HEK293 (cell line): ENCODE data around the gene MGMT.

Source experiments
- FEZF1 ChIP-seq: fragments of 450-650 bp; formaldehyde crosslinking; IDR thresholded peaks from 2 replicates; pipeline ENCODE4 v1.5.1; 2016; ENCODE audit warnings: missing biosample characterization, missing genetic modification characterization
- GLIS1 ChIP-seq: fragments of 450-650 bp; formaldehyde crosslinking; IDR thresholded peaks from 2 replicates; pipeline ENCODE4 v1.5.1; 2016; ENCODE audit warnings: missing biosample characterization, missing genetic modification characterization
- INSM2 ChIP-seq: fragments of 450-650 bp; formaldehyde crosslinking; IDR thresholded peaks from 2 replicates; pipeline ENCODE4 v1.5.1; 2016; ENCODE audit warnings: missing biosample characterization, missing genetic modification characterization
- KLF9 ChIP-seq: fragments of 450-650 bp; formaldehyde crosslinking; IDR thresholded peaks from 2 replicates; pipeline ENCODE4 v1.5.1; 2016; ENCODE audit warnings: missing biosample characterization, missing genetic modification characterization, low read depth
- MEIS1 ChIP-seq: sonication (generic); formaldehyde crosslinking; IDR thresholded peaks from 2 replicates; pipeline ENCODE4 v1.8.1; 2022; ENCODE audit warnings: missing genetic modification reagents, mild to moderate bottlenecking, borderline replicate concordance
- MZF1 ChIP-seq: fragments of 450-650 bp; formaldehyde crosslinking; IDR thresholded peaks from 2 replicates; pipeline ENCODE4 v1.5.1; 2017; ENCODE audit warnings: missing biosample characterization, missing genetic modification characterization, borderline replicate concordance
- SCRT2 ChIP-seq: fragments of 450-650 bp; formaldehyde crosslinking; IDR thresholded peaks from 2 replicates; pipeline ENCODE4 v1.5.1; 2016; ENCODE audit warnings: missing biosample characterization, missing genetic modification characterization
- SP7 ChIP-seq: fragments of 450-650 bp; formaldehyde crosslinking; IDR thresholded peaks from 2 replicates; pipeline ENCODE4 v1.5.1; 2016; ENCODE audit warnings: missing biosample characterization, missing genetic modification characterization
- ZBTB26 ChIP-seq: fragments of 450-650 bp; formaldehyde crosslinking; optimal IDR thresholded peaks from 2 replicates; pipeline ENCODE3; 2016; ENCODE audit warnings: missing biosample characterization, mild to moderate bottlenecking, missing genetic modification characterization
- ZBTB44 ChIP-seq: fragments of 450-650 bp; IDR thresholded peaks from 2 replicates; pipeline ENCODE4 v1.5.1; 2018; ENCODE audit warnings: missing biosample characterization, mild to moderate bottlenecking, missing genetic modification characterization
- ZBTB8A ChIP-seq: fragments of 450-650 bp; formaldehyde crosslinking; IDR thresholded peaks from 2 replicates; pipeline ENCODE4 v1.5.1; 2016; ENCODE audit warnings: missing biosample characterization, missing genetic modification characterization
- ZIC2 ChIP-seq: fragments of 450-650 bp; formaldehyde crosslinking; IDR thresholded peaks from 2 replicates; pipeline ENCODE4 v1.5.1; 2016; ENCODE audit warnings: missing biosample characterization, missing genetic modification characterization
- ZNF148 ChIP-seq: fragments of 450-650 bp; formaldehyde crosslinking; IDR thresholded peaks from 2 replicates; pipeline ENCODE4 v1.5.0; 2017; ENCODE audit warnings: missing biosample characterization, missing genetic modification characterization, borderline replicate concordance
- ZNF16 ChIP-seq: fragments of 450-650 bp; formaldehyde crosslinking; IDR thresholded peaks from 2 replicates; pipeline ENCODE4 v1.5.1; 2016; ENCODE audit warnings: low read depth, missing biosample characterization, missing genetic modification characterization
- ZNF175 ChIP-seq: fragments of 450-650 bp; formaldehyde crosslinking; IDR thresholded peaks from 2 replicates; pipeline ENCODE4 v1.5.1; 2016; ENCODE audit warnings: missing biosample characterization, missing genetic modification characterization
- ZNF335 ChIP-seq: fragments of 450-650 bp; formaldehyde crosslinking; conservative IDR thresholded peaks from 2 replicates; pipeline ENCODE4 v1.5.1; 2016; ENCODE audit warnings: missing biosample characterization, missing genetic modification characterization
- ZNF366 ChIP-seq: fragments of 450-650 bp; formaldehyde crosslinking; conservative IDR thresholded peaks from 2 replicates; pipeline ENCODE4 v1.5.1; 2016; ENCODE audit warnings: missing biosample characterization, missing genetic modification characterization
- ZNF391 ChIP-seq: fragments of 450-650 bp; formaldehyde crosslinking; IDR thresholded peaks from 2 replicates; pipeline ENCODE4 v1.5.1; 2016; ENCODE audit warnings: low read depth, missing biosample characterization, missing genetic modification characterization, borderline replicate concordance
- ZNF394 ChIP-seq: fragments of 450-650 bp; formaldehyde crosslinking; IDR thresholded peaks from 2 replicates; pipeline ENCODE4 v1.5.1; 2016; ENCODE audit warnings: missing biosample characterization, missing genetic modification characterization, mild to moderate bottlenecking, moderate library complexity, borderline replicate concordance
- ZNF398 ChIP-seq: fragments of 450-650 bp; formaldehyde crosslinking; IDR thresholded peaks from 2 replicates; pipeline ENCODE4 v1.5.1; 2017; ENCODE audit warnings: missing biosample characterization, missing genetic modification characterization
- ZNF488 ChIP-seq: fragments of 450-650 bp; formaldehyde crosslinking; IDR thresholded peaks from 2 replicates; pipeline ENCODE4 v1.5.1; 2016; ENCODE audit warnings: missing biosample characterization, missing genetic modification characterization
- ZNF501 ChIP-seq: fragments of 450-650 bp; formaldehyde crosslinking; IDR thresholded peaks from 2 replicates; pipeline ENCODE4 v1.5.1; 2016; ENCODE audit warnings: missing biosample characterization, missing genetic modification characterization
- ZNF510 ChIP-seq: fragments of 450-650 bp; formaldehyde crosslinking; IDR thresholded peaks from 2 replicates; pipeline ENCODE4 v1.5.1; 2018; ENCODE audit warnings: mild to moderate bottlenecking, missing genetic modification characterization, missing biosample characterization; ENCODE audit not compliant: insufficient replicate concordance
- ZNF514 ChIP-seq: fragments of 450-650 bp; formaldehyde crosslinking; IDR thresholded peaks from 2 replicates; pipeline ENCODE4 v1.5.1; 2016; ENCODE audit warnings: missing biosample characterization, missing genetic modification characterization
- ZNF549 ChIP-seq: fragments of 450-650 bp; IDR thresholded peaks from 2 replicates; pipeline ENCODE4 v1.5.1; 2018; ENCODE audit warnings: missing biosample characterization, missing genetic modification characterization, mild to moderate bottlenecking, inconsistent platforms, moderate library complexity
- ZNF561 ChIP-seq: fragments of 450-650 bp; IDR thresholded peaks from 2 replicates; pipeline ENCODE4 v1.5.1; 2018; ENCODE audit warnings: missing biosample characterization, missing genetic modification characterization, borderline replicate concordance
- ZNF629 ChIP-seq: fragments of 450-650 bp; formaldehyde crosslinking; IDR thresholded peaks from 2 replicates; pipeline ENCODE4 v1.5.1; 2017; ENCODE audit warnings: missing biosample characterization, missing genetic modification characterization
- ZNF645 ChIP-seq: fragments of 450-650 bp; formaldehyde crosslinking; IDR thresholded peaks from 2 replicates; pipeline ENCODE4; 2016; ENCODE audit warnings: missing biosample characterization, missing genetic modification characterization
- ZNF837 ChIP-seq: fragments of 450-650 bp; formaldehyde crosslinking; IDR thresholded peaks from 2 replicates; pipeline ENCODE4 v1.5.1; 2016; ENCODE audit warnings: missing biosample characterization, missing genetic modification characterization

The MGMT gene

GRCh38 chr10:129525401-129525801, 58.4 kb downstream of the MGMT start (continued):
- TF ChIP-seq ZNF488 (tag by site-specific recombination) (no peak), ZNF148 (tag by site-specific recombination) (no peak), SCRT2 (tag by site-specific recombination) (peak; percentile 56), ZNF175 (tag by site-specific recombination) (no peak), ZNF549 (tag by site-specific recombination) (no peak), ZBTB44 (tag by site-specific recombination) (peak; percentile 79), MEIS1 (CRISPR knock-in tag) (no peak), INSM2 (tag by site-specific recombination) (peak; percentile 96), ZNF510 (tag by site-specific recombination) (no peak), ZNF335 (no peak; the same call in 1 of the 2 replicates), SP7 (peak; percentile 97), KLF9 (tag by site-specific recombination) (peak; percentile 48), ZNF366 (tag by site-specific recombination) (peak; percentile 69), ZNF398 (tag by site-specific recombination) (no peak), ZNF561 (tag by site-specific recombination) (peak; percentile 73; the same call in 1 of the 2 replicates), ZNF514 (no peak), ZBTB8A (tag by site-specific recombination) (peak; percentile 63; the same call in 1 of the 2 replicates), ZNF16 (no peak), ZNF629 (tag by site-specific recombination) (peak; percentile 88), ZNF391 (peak; percentile 74; the same call in 1 of the 2 replicates), ZIC2 (peak; percentile 40), ZNF394 (tag by site-specific recombination) (peak; percentile 62; the same call in 1 of the 2 replicates), GLIS1 (tag by site-specific recombination) (peak; percentile 70), FEZF1 (peak; percentile 89), ZBTB26 (no peak), ZNF501 (tag by site-specific recombination) (peak; percentile 64; the same call in 1 of the 2 replicates), MZF1 (peak; percentile 78; the same call in 1 of the 2 replicates), ZNF645 (no peak), ZNF837 (tag by site-specific recombination) (no peak)
